EH (cell line): Measurements from ENCODE around the gene TMEM236.

Experiments used
- DNase-seq: peaks from one replicate; pipeline ENCODE4 v3.0.0-alpha.2; 2015; ENCODE audit warnings: low read depth

The TMEM236 gene

DNA sequence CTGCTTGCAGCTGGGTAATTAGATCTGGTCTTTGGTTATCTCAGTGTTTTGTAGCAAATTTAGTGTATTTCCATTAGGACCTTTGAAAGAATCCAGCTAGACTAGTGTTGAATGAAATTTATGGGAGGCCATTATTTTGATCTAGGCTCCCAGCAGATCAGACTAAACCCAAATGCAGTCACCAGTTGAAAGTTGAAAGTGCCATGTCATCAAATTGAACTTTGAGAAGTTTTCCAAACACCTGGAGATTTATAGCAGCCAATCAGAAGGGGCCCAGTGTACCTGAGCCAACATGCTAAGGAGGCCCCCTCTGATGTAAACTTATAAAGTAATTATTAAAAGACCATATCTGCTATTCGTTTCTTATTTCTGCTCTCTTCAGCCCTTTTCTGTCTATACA is 11.3 kb upstream of the TMEM236 start:
- no peak for DNase-seq

DNA sequence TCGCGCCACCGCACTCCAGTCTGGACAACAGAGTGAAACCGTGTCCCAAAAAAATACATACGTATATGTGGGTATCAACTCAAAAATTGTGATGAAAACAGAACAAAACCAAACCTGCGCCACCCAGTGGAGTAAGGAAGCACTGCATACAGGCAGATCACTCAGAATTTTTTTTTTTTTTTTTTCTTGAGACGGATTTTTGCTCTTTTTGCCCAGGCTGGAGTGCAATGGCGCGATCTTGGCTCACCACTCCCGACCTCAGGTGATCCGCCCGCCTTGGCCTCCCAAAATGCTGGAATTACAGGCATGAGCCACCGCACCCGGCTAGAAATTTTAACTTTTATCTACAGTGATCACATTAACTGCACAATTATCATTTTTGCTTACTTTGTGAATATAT is 9.1 kb upstream of the TMEM236 start:
- peak; percentile 58 for DNase-seq

DNA sequence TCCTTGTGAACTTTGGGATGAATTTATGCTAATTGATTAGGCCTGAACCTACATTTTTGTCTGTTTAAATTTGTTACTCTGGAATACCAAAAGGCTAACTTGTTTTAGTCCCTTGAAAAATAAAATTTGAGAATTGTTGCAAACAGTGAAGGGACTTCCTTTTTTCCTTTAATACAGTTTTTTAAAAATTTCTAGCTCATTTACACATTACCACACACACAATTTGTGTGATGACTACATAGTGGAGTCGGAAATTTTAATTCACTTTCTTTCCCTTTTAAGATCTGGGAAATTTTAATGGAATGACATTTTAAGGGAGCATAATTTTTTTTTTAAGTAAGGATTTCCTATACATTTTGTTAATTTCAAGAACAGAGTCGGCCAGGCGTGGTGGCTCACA is 8.6 kb upstream of the TMEM236 start:
- DNase-seq, result no peak

DNA sequence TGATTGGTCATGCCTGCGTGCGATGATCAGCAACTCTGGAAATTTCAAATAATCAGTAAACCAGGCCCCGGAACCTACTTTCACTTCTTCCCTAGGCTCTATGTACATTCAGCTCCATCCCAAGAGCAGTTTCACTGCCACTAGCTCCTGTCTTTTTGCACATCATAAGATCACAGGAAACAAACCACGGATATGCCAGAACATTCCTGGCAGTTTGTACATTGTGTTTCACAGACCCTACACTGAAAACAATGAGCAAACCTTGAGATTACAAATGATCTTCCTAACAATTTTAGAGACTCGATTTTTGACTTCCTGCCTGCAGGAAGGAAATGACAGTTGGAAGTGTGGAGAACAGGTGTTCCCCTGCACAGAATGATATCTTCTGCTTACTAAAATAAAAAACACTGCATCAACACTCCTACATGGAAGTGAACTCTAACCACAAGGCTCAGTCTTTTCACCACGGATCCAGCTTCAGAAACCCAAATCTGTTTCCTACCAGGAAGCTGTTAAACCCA is 7.6 kb upstream of the TMEM236 start:
- no peak for DNase-seq

DNA sequence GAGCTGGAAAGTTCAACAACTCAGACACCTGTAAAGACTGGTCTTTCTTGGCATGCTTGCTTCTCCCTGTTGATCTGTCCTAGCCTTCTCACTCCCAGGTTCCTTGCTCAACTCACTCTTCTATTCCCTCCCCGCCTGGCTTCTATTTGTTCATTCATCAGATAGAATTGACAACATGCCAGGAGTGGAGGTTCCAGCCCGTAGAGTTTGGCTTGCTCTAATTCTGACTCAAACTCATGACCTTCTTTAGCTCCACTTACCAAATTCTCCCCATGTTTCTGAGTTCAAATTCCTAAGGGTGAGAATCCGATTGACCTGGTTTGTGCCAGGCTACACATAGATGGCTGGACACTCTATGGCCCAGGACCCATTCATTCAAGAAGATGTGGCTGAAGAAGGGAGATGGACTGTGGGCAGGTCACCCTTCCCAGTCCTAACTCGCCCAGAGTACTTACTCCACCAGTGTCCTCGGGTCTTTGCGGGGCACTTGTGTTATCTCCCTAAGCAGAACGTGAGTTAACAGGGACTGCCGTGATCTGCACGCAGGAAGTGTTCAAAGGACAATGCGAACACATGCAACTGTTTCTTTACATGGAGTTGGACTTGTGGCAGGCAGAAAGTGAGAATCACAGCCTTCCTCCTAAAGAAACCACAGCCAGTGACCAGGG is 4.0 kb upstream of the TMEM236 start:
- peak; percentile 22 for DNase-seq

DNA sequence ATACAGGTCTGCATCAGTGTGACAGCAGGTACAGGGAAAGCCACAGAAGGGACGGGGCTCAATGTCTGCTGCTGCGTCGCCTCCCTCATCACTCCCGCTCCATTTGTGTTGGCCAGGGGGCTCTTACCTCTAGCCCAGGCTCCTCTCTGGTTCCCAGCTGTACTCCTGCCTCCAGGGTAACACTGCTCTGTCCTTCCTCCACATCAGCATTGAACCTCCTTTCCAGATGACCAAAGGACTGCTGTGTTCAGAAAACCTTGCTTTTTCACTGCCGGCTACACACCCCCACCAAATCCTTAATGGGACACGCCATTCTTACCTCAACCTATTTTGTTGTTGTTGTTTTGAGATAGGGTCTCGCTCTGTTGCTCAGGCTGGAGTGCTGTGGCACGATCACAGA is 2.1 kb upstream of the TMEM236 start:
- no peak for DNase-seq

DNA sequence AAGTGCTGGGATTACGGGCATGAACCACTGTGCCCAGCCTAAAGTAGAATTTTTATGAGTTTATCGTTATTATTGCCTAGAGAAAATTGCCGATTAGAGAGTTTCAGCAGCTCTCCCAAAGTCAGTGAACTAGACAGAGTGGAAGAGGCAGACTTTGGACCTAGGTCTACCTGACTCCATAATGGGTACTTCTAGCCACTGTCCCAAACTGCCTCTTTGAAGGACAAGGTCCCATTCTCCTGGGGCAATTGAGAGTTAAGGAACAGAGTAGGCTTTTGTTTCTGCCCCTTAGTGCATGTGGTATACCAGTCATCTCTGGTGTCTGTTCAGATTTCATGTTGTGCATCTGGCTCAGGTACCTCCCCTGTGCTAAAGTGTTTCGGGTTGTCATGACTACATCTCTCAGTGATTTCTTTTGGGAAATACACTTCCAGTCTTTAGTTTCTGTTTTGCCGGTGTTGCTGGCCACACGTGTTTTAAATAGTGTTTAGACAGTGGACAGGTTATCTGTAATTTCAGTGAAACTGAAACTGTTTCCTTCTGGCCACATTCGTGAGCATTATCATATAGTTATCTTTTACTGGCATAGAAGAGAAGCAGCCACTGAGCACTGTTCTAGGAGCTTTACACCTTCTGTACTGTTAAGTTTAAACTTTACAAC is 4.7 kb downstream of the TMEM236 start:
- no peak for DNase-seq

DNA sequence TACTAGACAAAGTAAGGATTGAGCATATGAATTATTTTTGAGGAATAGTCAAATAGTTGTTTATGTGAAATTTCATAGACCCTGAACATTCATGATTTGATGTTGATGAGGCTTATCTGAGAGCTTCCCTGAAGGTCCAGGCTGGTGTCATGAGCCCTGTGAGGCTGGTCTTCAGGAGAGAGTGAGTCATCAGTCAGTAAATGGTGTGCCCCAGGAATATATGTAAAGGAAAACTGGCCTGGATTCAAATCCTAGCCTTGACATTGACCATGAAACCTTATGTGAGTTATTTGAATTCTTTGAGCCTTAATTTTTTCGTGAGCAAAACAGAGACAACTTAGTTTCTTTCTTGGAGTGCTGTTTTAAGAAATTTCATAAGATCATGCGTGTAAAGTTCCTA is 6.2 kb downstream of the TMEM236 start:
- DNase-seq, result peak; percentile 54

DNA sequence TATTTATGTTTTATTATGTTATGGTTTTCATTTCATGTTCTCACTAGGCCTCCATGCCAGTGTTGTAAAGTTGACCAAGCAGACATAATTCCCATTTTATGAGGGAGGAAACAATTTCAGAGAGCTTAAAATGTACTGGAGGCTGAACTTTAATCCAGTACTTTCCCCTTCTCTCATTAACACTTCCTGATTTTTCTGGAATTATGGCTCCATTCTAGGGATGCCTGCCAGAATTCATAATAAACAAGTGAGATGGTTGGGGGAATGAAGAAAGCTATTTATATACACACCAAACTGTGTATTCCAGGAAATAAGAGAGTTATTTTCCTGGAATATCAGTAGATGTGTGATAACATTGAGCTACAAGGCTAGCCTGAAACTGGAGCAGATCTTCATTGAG is 6.9 kb downstream of the TMEM236 start:
- DNase-seq, result peak; percentile 49

DNA sequence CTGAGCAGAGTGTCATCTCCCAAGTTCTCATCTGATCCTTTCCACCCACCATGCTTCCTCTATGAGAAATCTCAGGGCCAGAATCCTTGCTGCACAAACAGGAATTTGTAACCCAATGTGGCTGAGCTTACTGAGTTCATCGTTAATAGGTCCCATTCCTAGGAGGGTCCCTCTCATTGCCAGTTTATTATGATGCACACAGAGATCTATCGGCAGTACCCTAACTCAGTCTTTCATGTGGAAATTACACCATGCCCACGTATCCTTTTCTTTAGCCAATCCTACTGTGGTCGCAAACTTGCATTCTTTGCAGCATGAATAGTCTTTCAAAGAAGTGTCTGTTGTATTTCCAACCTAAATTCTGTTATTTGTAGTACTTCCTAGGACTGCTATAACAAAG is 12.1 kb downstream of the TMEM236 start:
- no peak for DNase-seq

DNA sequence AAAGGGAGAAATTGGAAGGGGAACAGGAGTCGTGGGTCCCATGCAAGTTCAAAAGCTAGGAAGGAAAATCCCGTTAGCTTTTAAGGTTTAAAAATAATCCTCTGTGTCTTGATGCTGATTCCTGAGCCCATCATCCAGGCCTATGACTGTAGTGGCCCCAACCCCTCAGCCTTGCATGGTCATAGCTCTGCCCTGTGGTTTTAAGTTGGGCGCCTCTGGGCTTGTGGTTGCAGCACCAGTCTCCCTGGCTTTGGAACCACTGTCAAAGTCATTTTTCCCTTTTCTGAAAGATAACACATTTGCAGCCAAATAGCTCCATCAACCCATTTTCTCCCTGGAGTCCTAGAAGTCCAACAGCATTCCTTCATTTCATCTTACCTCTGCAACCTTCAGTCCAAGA is 13.6 kb downstream of the TMEM236 start:
- no peak for DNase-seq

DNA sequence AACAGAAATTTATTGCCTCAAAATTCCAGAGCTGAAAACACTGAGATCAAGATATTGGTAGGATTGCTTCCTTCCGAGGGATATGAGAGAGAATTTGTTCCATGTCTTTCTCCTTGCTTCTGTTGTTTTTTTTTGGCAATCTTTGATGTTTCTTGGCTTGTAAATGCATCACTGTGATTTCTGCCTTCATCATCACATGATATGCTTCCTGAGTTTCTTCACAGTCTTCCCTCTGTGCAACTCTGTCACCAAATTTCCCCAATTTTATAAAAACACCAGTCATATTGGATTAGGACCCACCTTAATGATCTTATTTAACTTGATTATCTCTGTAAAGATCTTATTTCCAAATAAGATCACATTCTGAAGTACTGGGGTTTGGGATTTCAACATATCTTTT is 14.7 kb downstream of the TMEM236 start:
- DNase-seq, result no peak

DNA sequence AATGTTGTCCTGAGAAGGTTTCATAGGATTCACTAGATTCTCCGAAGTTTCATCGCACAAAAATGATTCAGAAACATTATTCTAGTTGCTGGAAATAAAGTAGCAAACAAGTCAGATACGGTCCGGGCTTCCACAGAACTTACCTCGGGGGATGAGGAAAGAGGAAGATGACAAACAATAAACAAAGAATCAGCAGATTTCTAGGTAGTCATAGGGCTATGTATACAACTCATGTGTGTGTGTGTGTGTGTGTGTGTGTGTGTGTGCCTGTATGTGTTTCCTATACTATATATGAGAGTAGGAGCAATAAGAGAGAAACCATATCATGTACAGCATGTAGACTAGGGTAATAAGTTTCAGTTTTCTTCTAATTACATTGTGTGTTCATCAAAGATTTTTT is 16.5 kb downstream of the TMEM236 start:
- DNase-seq, result no peak

DNA sequence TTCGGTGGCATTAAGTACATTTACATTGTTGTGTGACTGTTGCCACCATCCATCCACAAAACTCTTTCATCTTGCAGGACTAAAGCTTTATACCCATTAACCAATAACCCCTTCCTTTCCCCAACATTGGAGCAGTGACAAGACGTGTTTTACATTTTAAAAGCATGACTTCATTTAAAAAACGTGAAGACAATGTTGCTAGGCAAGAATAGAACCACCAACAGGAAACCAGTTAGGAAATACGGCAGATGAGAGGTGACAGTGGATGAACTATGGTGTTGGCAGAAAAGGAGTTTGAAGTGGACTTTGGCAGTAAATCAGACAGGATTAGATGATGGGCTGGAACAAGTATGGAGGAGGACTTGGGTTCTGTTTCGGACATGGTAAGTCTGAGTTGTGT is 17.0 kb downstream of the TMEM236 start:
- DNase-seq, result peak; percentile 78

DNA sequence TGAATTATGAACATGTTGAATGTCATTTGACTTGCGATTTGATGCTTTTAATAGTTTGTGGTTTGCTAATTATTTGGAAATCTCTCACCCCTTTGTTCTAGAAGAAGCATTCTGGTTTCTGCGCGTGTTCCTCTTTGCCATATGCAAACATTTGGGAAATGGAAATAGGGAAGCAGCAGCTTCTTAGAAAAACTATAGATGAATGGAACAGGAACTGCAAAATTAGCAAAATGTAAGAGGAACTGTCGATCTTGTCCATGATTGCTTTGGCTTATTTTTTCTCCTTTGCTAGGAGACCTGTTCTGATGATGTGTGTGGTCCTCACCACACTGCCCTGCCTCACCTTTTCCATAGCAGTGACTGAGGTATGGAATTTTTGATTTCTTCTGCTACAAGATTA is 19.0 kb downstream of the TMEM236 start:
- DNase-seq, result no peak

DNA sequence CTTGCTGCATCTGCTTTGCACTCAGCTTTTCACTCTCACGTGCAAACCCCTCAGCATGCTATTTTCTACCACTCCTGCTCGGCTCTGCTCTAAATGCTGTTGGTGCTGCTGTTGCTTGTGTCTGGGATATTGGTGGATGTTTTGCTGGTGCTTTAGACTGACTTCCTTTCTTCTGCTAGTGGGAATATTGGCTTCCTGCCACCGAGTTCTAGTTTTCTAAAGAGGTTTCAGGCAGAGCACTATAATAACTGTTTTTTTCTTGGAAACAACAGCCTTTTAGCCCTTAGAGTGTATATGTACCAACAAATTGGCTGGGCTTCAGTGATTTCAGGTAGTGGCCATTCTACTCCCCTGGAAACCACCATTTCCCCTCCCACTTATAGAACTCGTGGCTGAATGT is 27.8 kb downstream of the TMEM236 start:
- peak; percentile 44 for DNase-seq

DNA sequence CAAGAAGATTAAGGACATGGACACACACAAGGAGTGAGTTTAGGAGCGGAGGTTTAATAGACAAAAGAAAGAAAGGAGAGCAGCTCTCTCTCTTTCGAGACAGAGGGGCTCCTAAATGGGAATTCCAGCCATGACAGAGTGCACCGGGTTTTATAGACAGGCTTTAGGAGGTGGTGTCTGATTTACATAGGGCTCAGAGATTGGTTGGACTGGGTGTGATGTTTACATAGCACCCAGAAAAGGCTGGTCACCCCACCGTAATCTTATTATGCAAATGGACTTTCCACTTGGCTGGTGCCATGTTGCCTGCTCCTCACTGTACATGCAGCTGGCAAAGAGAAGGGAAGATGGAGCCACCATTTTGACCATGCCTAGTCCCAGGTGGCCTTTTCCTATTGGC is 28.7 kb downstream of the TMEM236 start:
- no peak for DNase-seq

DNA sequence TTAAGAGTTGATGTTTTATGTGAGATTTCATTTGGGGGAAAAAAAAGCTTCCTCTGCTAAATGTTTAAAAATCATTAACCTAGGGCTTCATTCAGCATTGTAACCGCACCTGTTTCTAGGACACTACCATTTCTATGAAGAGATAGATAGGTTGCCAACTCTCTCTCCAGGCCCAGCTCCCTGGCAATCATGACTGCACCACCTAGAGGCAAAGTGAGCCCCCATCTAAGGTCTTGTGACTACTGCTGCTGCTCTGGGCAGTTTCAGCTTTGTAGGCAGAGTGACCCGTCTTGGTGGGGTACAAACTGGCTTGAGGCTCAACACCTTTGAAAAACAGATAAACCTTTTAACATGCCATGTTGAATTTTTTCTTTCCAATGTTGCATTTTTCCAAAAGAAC is 29.9 kb downstream of the TMEM236 start:
- DNase-seq, result no peak

DNA sequence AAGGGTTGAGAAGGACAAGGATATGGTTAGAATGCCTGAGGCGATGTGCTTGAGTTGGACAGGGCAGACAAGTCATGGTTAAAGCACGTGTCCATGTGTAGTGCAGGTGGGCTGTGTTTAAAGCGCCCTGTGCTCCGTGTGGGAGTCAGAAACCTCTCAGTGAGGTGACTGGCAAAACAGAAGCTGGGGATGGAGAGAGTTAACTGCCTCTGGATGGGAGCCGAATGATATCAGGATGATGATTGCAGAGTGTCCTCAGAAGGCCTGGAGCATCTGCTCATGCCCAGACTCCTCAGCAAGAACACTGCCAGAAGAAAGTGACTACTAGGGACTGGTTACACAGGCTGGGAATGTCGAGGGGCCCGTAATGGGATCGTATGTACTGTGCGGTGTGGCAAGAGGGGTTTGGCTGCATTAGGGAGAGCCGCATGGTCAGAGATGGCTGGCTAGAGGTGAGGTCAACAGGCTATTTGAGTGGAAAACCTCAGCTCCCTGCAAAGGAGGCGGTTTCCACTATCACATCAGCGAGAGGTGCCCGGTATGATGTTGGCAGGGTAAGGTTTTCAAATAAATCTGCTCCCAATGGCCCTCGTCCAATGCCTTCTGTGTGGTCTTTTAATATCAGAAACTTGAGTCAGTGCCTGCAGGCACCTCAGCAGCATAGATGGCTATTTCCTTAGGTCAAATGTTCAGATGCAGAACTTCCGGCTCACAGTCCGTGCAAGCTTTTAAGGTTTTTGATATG is 31.1 kb downstream of the TMEM236 start:
- peak; percentile 86 for DNase-seq

DNA sequence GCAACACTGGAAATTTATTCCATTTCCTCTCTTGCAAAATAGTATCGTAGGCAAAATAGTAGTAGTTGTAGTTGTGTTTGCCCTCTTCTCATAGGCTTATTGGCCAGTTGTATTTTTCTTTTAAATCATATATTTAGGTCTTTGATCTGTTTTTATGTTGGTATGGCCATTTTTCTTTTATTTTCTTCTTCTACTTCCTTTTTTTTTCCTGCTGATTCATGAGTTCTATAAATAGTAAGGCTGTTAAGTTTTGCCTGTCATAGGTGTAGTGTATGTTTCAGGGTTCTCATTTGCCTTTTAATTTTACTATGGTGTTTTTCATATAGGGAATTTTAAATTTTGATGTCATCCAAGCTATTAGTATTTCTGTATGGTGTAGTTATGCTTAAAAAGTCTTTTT is 31.8 kb downstream of the TMEM236 start:
- DNase-seq, result no peak

DNA sequence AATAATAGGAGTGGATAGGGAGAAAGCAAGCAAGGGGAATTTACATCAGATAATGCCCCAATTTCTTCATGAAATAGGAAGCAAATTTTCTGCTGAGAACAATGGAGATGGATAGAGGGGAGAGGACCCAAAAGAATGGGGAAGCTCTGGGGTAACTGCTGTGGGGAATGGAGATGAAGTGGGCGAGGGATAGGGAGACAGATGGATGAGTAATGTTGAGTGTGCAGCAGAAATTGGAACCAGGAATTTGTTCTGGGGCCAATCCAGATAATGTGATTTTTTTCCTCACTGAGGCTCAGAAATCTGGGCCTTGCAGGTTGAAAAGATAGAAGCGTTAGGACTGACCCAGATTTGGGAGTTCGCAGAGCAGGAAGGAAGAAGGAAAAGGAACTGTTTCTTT is 32.7 kb downstream of the TMEM236 start:
- peak; percentile 78 for DNase-seq

DNA sequence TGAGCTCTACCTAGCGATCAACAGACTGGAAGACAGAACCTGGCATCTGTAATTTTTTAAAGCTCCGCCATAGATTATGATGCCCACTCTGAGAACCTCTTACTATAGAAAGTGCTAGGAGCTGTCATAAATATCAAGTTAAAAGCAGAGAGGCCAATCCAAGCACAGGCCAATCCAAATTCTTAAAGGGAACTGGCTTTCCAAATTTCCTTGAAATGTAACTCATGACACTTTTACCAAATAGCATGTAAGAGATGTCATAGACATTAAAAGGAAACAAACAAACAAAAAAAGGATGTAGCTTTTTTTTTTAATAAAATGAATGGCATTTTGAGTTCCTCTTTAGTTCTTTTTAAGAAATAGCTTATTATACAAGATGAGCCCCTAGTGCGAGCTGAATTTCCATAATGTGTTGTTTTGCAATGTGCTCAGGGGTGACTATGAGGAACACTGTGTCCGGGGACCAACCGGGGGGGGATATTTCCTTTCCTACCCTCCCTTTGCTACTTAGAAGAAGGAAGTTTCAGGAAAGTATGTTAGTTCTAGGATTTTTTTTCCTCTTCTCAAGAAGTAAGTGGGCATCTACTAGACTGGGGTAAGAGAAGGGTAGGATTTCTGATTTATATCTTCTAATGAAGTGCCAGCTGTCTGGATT is 33.4 kb downstream of the TMEM236 start:
- no peak for DNase-seq
